Measurements from ENCODE around the gene HSPA5. TPM values are rescaled to one million over a fixed set of nuclear protein-coding genes. Genes with fewer than 3 reads are reported as not detected.
"Not testable (repeated sequence)": the region's sequence is repeated elsewhere in the genome, so short reads cannot be mapped to it uniquely, and the experiment has no call there.

Gene HSPA5
- total RNA-seq, result 282 and 300 TPM in 2 replicates
- long read RNA-seq, transcript HSPA5-201 (8 exons, 3,908 nt), result major isoform, 6,413 of 6,635 reads
- long read RNA-seq, partial matches to known transcripts, result 186 of 6,635 reads
- long read RNA-seq, other reads (novel, unspliced or antisense), result 36 of 6,635 reads

DNA sequence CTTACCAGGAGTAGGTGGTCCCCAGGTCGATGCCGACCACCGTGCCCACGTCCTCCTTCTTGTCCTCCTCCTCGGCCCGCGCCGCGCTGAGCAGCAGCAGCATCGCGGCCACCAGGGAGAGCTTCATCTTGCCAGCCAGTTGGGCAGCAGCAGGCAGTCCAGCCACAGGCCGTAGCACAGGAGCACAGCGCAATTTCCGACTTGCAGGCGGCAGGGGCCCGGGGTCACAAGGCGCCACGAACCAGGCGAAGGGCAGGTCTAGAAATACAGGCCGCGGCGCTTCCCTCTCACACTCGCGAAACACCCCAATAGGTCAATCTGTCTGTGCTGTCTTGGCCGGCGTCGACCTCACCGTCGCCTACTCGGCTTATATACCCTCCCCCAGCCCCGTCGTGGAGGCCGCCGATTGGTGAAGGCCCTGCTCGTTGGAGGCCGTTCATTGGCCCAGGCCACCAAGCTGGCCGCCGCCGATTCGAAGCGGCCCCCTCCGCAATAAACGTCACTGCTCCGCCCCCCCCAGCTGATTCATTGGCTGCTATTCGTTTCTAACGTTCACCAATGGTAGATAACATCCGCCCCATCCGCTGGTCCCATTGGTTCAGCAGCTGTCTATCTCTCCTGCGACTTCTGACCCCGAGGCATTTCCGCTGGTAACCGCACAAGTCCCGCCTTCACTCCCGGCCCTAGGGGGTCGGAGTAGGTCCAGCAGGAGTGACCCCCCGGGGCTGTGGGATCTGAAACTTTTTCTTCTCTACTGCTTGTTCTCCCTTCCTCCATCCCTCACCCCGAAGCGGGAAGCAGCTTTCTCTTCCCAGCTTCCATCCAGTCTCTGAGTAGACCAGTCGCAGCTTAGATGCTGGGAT lies at the start of gene HSPA5:
HSPA5 (minus strand) TSS at position 344 of the 863 bp plus-strand sequence; CDS start at position 127, 217 bp downstream.
- TF ChIP-seq, protein P1, sequence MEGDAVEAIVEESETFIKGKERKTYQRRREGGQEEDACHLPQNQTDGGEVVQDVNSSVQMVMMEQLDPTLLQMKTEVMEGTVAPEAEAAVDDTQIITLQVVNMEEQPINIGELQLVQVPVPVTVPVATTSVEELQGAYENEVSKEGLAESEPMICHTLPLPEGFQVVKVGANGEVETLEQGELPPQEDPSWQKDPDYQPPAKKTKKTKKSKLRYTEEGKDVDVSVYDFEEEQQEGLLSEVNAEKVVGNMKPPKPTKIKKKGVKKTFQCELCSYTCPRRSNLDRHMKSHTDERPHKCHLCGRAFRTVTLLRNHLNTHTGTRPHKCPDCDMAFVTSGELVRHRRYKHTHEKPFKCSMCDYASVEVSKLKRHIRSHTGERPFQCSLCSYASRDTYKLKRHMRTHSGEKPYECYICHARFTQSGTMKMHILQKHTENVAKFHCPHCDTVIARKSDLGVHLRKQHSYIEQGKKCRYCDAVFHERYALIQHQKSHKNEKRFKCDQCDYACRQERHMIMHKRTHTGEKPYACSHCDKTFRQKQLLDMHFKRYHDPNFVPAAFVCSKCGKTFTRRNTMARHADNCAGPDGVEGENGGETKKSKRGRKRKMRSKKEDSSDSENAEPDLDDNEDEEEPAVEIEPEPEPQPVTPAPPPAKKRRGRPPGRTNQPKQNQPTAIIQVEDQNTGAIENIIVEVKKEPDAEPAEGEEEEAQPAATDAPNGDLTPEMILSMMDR (IDR thresholded peaks at IDR 0.05), result peak; percentile 41
- Mint-ChIP-seq H3K9me3 (ENCODE audit: unreplicated experiment) (no peaks in the 10 kb centered on the region), H3K4me3 (ENCODE audit: unreplicated experiment) (peak within 1 kb of the TSS; percentile 89), H3K27ac (ENCODE audit: unreplicated experiment) (peak within 1 kb of the TSS; percentile 99), H3K27me3 (ENCODE audit: unreplicated experiment) (no peaks in the 10 kb centered on the region), H3K4me1 (ENCODE audit: unreplicated experiment) (peaks cover 62% of the 10 kb centered on the region), H3K36me3 (ENCODE audit: unreplicated experiment) (peaks cover 33% of the 10 kb centered on the region)
- DNase-seq (ENCODE audit: extremely low spot score, unreplicated experiment), result peak; percentile 100

DNA sequence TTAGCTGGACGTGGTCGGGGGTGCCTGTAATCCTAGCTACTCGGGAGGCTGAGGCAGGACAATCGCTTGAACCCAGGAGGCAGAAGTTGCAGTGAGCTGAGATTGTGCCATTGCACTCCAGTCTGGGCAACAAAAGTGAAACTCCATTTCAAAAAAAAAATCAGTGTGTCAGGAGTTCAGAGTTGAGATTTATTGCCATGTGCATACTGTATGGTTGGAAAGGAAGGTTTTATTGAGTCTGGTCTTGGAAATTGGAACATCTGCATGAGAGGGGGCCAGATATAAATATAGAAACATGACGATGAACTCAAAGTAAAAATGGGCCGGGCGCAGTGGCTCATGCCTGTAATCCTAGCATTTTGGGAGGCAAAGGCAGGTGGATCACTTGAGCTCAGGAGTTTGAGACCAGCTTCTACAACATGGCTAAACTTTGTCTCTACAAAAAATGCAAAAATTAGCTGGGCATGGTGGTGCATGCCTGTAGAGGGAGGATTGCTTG lies 45.8 kb upstream of the HSPA5 start:
- H3K27ac Mint-ChIP-seq (ENCODE audit: unreplicated experiment); H3K4me1 Mint-ChIP-seq (ENCODE audit: unreplicated experiment); H3K36me3 Mint-ChIP-seq (ENCODE audit: unreplicated experiment); H3K4me3 Mint-ChIP-seq (ENCODE audit: unreplicated experiment); H3K9me3 Mint-ChIP-seq (ENCODE audit: unreplicated experiment); H3K27me3 Mint-ChIP-seq (ENCODE audit: unreplicated experiment); DNase-seq (ENCODE audit: extremely low spot score, unreplicated experiment): not testable (repeated sequence)

GRCh38 chr9:125284855-125285254 lies 43.7 kb upstream of the HSPA5 start:
- H3K27ac Mint-ChIP-seq (ENCODE audit: unreplicated experiment), result no peak overlapping the region
- peaks cover 6% of the 10 kb centered on the region for H3K4me1 Mint-ChIP-seq (ENCODE audit: unreplicated experiment)
- TF ChIP-seq, protein P1 (IDR thresholded peaks at IDR 0.05), result no peak
- no peak for DNase-seq (ENCODE audit: extremely low spot score, unreplicated experiment)
- no peak overlapping the region for H3K4me3 Mint-ChIP-seq (ENCODE audit: unreplicated experiment)
- no peaks in the 10 kb centered on the region for H3K27me3 Mint-ChIP-seq (ENCODE audit: unreplicated experiment)
- H3K9me3 Mint-ChIP-seq (ENCODE audit: unreplicated experiment), result no peaks in the 10 kb centered on the region
- H3K36me3 Mint-ChIP-seq (ENCODE audit: unreplicated experiment), result no peaks in the 10 kb centered on the region

GRCh38 chr9:125280945-125281344 lies 39.8 kb upstream of the HSPA5 start:
- no peak for DNase-seq (ENCODE audit: extremely low spot score, unreplicated experiment)
- no peaks in the 10 kb centered on the region for H3K27me3 Mint-ChIP-seq (ENCODE audit: unreplicated experiment)
- TF ChIP-seq, protein P1 (IDR thresholded peaks at IDR 0.05), result no peak
- no peak overlapping the region for H3K4me3 Mint-ChIP-seq (ENCODE audit: unreplicated experiment)
- peaks cover 22% of the 10 kb centered on the region for H3K4me1 Mint-ChIP-seq (ENCODE audit: unreplicated experiment)
- no peaks in the 10 kb centered on the region for H3K9me3 Mint-ChIP-seq (ENCODE audit: unreplicated experiment)
- H3K36me3 Mint-ChIP-seq (ENCODE audit: unreplicated experiment), result no peaks in the 10 kb centered on the region
- no peak overlapping the region for H3K27ac Mint-ChIP-seq (ENCODE audit: unreplicated experiment)

GRCh38 chr9:125277411-125277810 lies 36.3 kb upstream of the HSPA5 start:
- no peak overlapping the region for H3K4me3 Mint-ChIP-seq (ENCODE audit: unreplicated experiment)
- no peaks in the 10 kb centered on the region for H3K27me3 Mint-ChIP-seq (ENCODE audit: unreplicated experiment)

More at GRCh38 chr9:125277411-125277810, 36.3 kb upstream of the HSPA5 start:
- TF ChIP-seq, protein P1 (IDR thresholded peaks at IDR 0.05), result no peak
- H3K36me3 Mint-ChIP-seq (ENCODE audit: unreplicated experiment), result peaks cover 4% of the 10 kb centered on the region
- H3K9me3 Mint-ChIP-seq (ENCODE audit: unreplicated experiment), result no peaks in the 10 kb centered on the region
- DNase-seq (ENCODE audit: extremely low spot score, unreplicated experiment), result no peak
- H3K27ac Mint-ChIP-seq (ENCODE audit: unreplicated experiment), result no peak overlapping the region
- peaks cover 31% of the 10 kb centered on the region for H3K4me1 Mint-ChIP-seq (ENCODE audit: unreplicated experiment)
